ENCODE results near the gene ANKS6. TPM values are rescaled to one million over a fixed set of nuclear protein-coding genes. Genes with fewer than 3 reads are reported as not detected.

Gene ANKS6
- total and polyA plus RNA-seq, 2 experiments from 2014 or later, result 25.5 to 40.3 TPM

GRCh38 chr9:98773721-98774120, 22.6 kb downstream of the ANKS6 start:
- Histone ChIP-seq H3K36me3 (peaks cover 12% of the 10 kb centered on the region), H3K4me1 (ENCODE audit: low read depth) (no peaks in the 10 kb centered on the region), H3K9me3 (ENCODE audit: low read depth) (no peaks in the 10 kb centered on the region), H3K27ac (no peak overlapping the region), H3K4me3 (no peak overlapping the region), H3K27me3 (no peaks in the 10 kb centered on the region)
- TF ChIP-seq, protein P1, sequence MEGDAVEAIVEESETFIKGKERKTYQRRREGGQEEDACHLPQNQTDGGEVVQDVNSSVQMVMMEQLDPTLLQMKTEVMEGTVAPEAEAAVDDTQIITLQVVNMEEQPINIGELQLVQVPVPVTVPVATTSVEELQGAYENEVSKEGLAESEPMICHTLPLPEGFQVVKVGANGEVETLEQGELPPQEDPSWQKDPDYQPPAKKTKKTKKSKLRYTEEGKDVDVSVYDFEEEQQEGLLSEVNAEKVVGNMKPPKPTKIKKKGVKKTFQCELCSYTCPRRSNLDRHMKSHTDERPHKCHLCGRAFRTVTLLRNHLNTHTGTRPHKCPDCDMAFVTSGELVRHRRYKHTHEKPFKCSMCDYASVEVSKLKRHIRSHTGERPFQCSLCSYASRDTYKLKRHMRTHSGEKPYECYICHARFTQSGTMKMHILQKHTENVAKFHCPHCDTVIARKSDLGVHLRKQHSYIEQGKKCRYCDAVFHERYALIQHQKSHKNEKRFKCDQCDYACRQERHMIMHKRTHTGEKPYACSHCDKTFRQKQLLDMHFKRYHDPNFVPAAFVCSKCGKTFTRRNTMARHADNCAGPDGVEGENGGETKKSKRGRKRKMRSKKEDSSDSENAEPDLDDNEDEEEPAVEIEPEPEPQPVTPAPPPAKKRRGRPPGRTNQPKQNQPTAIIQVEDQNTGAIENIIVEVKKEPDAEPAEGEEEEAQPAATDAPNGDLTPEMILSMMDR (IDR thresholded peaks at IDR 0.05; ENCODE audit: low read depth, low read length), result no peak
- no peak for DNase-seq (ENCODE audit: low read depth in 1 of 2, low spot score in 1 of 2)

DNA sequence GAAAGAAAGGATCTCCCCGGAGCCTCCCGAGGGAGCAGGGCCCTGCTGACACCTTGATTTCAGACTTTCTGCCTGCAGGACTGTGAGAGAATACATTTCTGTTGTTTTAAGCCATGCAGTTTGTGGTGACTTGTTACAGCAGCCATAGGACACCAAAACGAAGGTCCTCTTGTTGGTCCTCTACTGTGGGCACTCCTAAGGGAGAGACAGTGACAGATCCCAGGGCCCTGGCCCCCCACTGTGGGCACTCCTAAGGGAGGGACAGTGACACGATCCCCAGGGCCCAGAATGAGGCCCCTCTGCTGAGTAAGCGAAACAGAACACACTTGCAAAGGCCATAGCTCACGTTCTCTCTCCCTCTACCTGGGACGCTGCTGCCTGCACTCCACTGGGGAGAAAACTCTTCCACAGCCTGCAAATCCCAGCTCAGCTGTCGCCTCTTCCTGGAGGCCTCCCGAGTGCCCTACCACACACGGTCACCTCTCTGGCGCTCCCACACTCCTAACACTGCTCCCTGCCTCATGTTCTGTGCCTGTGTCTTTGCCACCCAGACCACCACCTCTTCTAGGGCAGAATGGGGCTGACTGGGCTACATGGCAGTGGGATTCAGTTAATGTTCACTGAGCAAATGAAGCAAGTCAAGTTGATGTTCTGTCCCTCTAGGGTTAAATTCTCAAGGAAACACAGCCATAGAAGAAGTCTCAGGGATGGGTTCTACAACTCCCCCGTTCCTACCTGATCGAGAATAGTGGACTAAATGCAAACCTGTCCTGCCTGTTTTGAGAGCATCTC, 23.8 kb downstream of the ANKS6 start:
- Histone ChIP-seq H3K36me3 (peaks cover 12% of the 10 kb centered on the region), H3K27me3 (no peaks in the 10 kb centered on the region), H3K9me3 (ENCODE audit: low read depth) (no peaks in the 10 kb centered on the region), H3K4me1 (ENCODE audit: low read depth) (no peaks in the 10 kb centered on the region), H3K4me3 (no peak overlapping the region), H3K27ac (no peak overlapping the region)
- TF ChIP-seq, protein P1 (IDR thresholded peaks at IDR 0.05; ENCODE audit: low read depth, low read length), result no peak
- no peak for DNase-seq (ENCODE audit: low read depth in 1 of 2, low spot score in 1 of 2)

DNA sequence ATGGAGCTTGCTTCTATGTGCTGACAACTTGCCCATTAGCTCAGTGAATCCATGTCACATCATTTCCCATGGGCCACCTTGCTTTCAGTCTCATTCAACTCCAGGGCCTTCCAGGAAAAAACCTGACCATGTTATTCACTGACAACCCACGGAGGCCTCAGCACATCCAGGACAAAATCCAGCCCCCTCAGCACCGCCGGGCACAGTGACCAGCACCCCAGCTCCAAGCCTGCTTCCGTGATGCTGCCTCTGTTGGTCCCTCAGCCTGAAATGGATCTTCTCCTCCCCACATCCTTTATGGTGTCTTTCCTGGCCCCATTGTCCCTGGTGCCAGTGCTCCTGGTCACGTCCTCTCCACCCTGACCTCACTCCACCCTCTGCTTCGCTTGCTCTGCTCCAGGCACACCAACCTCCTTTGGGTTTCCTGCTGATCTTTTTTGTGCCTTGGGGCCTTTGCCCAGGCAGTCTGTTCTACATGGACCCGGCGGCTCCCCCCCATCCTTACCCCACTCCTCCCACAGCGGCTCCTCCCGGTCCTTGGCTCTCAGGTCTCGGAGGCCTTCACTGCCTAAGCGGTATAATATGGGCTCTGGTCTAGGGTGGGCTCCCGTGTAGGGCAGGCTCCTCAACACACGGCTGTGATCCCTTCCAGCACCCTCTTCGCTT, 25.0 kb downstream of the ANKS6 start:
- Histone ChIP-seq H3K9me3 (ENCODE audit: low read depth) (no peaks in the 10 kb centered on the region), H3K4me1 (ENCODE audit: low read depth) (no peaks in the 10 kb centered on the region), H3K36me3 (peaks cover 12% of the 10 kb centered on the region), H3K27me3 (no peaks in the 10 kb centered on the region), H3K27ac (no peak overlapping the region), H3K4me3 (no peak overlapping the region)
- TF ChIP-seq, protein P1 (IDR thresholded peaks at IDR 0.05; ENCODE audit: low read depth, low read length), result no peak
- no peak for DNase-seq (ENCODE audit: low read depth in 1 of 2, low spot score in 1 of 2)

DNA sequence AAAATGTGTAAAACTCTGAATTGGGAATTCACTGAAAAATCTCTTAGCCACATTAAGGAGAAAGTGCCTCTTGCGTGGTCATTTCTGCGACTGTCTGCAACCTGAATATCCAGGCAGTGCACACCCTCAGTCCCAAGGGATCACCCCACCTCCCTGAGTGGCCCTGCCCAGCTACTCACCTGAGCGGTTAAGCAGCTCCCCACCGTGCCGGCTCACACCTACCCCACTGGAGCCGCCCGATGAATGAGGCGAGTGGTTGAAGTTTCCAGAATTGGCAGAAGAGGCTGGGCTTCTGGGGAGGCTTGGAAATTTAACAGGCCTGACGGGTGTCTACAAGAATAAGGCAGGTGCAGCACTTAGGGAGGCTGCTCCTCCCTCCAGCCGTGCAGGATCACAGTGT, 25.6 kb downstream of the ANKS6 start:
- H3K9me3 ChIP-seq (ENCODE audit: low read depth), result no peaks in the 10 kb centered on the region
- H3K27ac ChIP-seq, result no peak overlapping the region
- peaks cover 12% of the 10 kb centered on the region for H3K36me3 ChIP-seq
- DNase-seq (ENCODE audit: low read depth in 1 of 2, low spot score in 1 of 2), result no peak
- no peaks in the 10 kb centered on the region for H3K27me3 ChIP-seq
- no peak overlapping the region for H3K4me3 ChIP-seq
- H3K4me1 ChIP-seq (ENCODE audit: low read depth), result no peaks in the 10 kb centered on the region
- TF ChIP-seq, protein P1 (IDR thresholded peaks at IDR 0.05; ENCODE audit: low read depth, low read length), result no peak

DNA sequence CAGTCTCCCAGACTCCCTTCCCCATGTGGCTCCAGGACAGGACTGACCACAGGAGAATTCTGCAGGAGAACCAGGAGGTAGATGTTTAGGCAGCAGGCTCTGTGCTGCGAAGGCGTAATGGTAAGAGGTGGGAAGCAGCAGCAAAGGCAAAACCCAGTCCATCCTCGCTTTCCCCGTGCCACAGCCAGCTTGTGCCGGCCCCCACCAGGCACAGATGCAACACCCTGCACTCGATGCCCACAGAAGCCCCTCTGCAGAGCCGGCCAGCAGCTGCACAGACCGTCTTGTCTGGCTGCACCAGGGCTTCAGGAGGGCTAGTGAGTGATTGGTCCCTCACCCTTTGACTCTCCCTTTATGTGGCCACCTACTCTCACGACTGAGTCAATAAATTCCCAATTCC, 28.0 kb downstream of the ANKS6 start:
- H3K9me3 ChIP-seq (ENCODE audit: low read depth), result no peaks in the 10 kb centered on the region
- H3K4me1 ChIP-seq (ENCODE audit: low read depth), result no peaks in the 10 kb centered on the region
- H3K36me3 ChIP-seq, result peaks cover 7% of the 10 kb centered on the region
- H3K27ac ChIP-seq, result no peak overlapping the region
- no peaks in the 10 kb centered on the region for H3K27me3 ChIP-seq
- TF ChIP-seq, protein P1 (IDR thresholded peaks at IDR 0.05; ENCODE audit: low read depth, low read length), result no peak
- no peak for DNase-seq (ENCODE audit: low read depth in 1 of 2, low spot score in 1 of 2)
- H3K4me3 ChIP-seq, result no peak overlapping the region
